Measurements from ENCODE around the gene OLFM2. TPM values are rescaled to one million over a fixed set of nuclear protein-coding genes. Genes with fewer than 3 reads are reported as not detected.

OLFM2 gene
- total and polyA plus RNA-seq, 9 of the 15 experiments (the other 6 are each of a cell fraction or from before 2014, with no cell fraction given), result 0.10 to 0.33 (median 0.23) TPM; not detected in 4

DNA sequence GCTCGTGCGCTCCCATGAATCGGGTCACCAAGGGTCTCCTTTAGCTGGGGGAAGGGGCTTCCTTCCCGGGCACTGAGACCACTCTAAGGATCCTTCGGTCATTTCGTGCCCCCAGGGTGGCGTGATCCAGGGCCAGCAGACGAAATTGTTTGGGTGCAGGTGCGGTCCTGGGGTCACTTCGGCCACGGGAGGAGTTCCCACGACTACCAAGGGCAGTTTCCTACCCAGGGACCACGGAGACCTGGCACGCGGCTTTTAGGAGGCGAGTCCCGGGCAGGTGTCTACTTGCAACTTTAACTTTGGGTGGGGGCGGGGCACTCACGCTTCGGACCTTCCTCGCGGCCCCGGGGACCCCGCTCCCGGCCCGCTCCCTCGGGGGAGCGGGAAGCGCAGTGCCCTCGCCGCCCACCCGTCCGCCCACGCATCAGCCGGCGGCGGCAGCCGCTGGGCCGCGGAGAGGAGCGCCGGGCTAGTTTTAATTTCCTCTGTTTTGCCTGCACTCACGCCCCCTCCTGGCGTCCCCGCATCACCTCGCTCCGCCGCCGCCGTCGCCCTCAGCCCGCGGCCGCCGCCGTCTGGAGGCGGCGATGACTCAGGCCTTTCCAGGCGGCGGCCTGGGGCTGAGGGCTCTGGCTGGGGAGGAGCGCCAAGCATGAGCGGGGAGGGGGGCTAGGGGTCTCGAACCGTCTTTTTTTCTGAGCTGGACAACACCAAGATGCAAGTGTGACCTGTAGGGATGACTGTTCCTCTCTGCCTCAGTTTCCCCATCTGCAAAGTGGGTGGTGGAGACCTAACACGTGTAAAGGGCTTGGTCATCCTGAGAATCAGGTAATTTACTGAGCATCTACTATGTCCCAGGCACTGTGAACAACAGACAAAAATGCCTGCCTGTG, 21.8 kb downstream of the OLFM2 start (continued):
- TF ChIP-seq SAP30 (IDR thresholded peaks at IDR 0.05; ENCODE audit: borderline replicate concordance, insufficient read depth, low read depth, low read length, poor library complexity, severe bottlenecking) (peak; percentile 54), KLF13 (tag; IDR thresholded peaks at IDR 0.05; ENCODE audit: borderline replicate concordance, low read depth) (no peak), RAD21 (CRISPR knock-in tag; conservative IDR thresholded peaks at IDR 0.05 in 1 of 2, IDR thresholded peaks at IDR 0.05 in 1 of 2) (peak; percentile 79 to 82)
- TF ChIP-seq, protein P1, sequence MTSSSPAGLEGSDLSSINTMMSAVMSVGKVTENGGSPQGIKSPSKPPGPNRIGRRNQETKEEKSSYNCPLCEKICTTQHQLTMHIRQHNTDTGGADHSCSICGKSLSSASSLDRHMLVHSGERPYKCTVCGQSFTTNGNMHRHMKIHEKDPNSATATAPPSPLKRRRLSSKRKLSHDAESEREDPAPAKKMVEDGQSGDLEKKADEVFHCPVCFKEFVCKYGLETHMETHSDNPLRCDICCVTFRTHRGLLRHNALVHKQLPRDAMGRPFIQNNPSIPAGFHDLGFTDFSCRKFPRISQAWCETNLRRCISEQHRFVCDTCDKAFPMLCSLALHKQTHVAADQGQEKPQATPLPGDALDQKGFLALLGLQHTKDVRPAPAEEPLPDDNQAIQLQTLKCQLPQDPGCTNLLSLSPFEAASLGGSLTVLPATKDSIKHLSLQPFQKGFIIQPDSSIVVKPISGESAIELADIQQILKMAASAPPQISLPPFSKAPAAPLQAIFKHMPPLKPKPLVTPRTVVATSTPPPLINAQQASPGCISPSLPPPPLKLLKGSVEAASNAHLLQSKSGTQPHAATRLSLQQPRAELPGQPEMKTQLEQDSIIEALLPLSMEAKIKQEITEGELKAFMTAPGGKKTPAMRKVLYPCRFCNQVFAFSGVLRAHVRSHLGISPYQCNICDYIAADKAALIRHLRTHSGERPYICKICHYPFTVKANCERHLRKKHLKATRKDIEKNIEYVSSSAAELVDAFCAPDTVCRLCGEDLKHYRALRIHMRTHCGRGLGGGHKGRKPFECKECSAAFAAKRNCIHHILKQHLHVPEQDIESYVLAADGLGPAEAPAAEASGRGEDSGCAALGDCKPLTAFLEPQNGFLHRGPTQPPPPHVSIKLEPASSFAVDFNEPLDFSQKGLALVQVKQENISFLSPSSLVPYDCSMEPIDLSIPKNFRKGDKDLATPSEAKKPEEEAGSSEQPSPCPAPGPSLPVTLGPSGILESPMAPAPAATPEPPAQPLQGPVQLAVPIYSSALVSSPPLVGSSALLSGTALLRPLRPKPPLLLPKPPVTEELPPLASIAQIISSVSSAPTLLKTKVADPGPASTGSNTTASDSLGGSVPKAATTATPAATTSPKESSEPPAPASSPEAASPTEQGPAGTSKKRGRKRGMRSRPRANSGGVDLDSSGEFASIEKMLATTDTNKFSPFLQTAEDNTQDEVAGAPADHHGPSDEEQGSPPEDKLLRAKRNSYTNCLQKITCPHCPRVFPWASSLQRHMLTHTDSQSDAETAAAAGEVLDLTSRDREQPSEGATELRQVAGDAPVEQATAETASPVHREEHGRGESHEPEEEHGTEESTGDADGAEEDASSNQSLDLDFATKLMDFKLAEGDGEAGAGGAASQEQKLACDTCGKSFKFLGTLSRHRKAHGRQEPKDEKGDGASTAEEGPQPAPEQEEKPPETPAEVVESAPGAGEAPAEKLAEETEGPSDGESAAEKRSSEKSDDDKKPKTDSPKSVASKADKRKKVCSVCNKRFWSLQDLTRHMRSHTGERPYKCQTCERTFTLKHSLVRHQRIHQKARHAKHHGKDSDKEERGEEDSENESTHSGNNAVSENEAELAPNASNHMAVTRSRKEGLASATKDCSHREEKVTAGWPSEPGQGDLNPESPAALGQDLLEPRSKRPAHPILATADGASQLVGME (CRISPR knock-in tag; IDR thresholded peaks at IDR 0.05), result no peak
- TF ChIP-seq, protein P2, sequence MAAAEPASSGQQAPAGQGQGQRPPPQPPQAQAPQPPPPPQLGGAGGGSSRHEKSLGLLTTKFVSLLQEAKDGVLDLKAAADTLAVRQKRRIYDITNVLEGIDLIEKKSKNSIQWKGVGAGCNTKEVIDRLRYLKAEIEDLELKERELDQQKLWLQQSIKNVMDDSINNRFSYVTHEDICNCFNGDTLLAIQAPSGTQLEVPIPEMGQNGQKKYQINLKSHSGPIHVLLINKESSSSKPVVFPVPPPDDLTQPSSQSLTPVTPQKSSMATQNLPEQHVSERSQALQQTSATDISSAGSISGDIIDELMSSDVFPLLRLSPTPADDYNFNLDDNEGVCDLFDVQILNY (CRISPR knock-in tag; IDR thresholded peaks at IDR 0.05), result no peak
- TF ChIP-seq, protein P3, sequence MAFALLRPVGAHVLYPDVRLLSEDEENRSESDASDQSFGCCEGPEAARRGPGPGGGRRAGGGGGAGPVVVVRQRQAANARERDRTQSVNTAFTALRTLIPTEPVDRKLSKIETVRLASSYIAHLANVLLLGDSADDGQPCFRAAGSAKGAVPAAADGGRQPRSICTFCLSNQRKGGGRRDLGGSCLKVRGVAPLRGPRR (CRISPR knock-in tag; IDR thresholded peaks at IDR 0.05), result no peak
- TF ChIP-seq, protein P4, sequence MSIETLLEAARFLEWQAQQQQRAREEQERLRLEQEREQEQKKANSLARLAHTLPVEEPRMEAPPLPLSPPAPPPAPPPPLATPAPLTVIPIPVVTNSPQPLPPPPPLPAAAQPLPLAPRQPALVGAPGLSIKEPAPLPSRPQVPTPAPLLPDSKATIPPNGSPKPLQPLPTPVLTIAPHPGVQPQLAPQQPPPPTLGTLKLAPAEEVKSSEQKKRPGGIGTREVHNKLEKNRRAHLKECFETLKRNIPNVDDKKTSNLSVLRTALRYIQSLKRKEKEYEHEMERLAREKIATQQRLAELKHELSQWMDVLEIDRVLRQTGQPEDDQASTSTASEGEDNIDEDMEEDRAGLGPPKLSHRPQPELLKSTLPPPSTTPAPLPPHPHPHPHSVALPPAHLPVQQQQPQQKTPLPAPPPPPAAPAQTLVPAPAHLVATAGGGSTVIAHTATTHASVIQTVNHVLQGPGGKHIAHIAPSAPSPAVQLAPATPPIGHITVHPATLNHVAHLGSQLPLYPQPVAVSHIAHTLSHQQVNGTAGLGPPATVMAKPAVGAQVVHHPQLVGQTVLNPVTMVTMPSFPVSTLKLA (conservative IDR thresholded peaks at IDR 0.05), result peak; percentile 25 to 66; a peak in 2 of 4 replicates
- TF ChIP-seq, protein P5, sequence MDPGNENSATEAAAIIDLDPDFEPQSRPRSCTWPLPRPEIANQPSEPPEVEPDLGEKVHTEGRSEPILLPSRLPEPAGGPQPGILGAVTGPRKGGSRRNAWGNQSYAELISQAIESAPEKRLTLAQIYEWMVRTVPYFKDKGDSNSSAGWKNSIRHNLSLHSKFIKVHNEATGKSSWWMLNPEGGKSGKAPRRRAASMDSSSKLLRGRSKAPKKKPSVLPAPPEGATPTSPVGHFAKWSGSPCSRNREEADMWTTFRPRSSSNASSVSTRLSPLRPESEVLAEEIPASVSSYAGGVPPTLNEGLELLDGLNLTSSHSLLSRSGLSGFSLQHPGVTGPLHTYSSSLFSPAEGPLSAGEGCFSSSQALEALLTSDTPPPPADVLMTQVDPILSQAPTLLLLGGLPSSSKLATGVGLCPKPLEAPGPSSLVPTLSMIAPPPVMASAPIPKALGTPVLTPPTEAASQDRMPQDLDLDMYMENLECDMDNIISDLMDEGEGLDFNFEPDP (CRISPR knock-in tag; IDR thresholded peaks at IDR 0.05), result no peak
- TF ChIP-seq, protein P6, sequence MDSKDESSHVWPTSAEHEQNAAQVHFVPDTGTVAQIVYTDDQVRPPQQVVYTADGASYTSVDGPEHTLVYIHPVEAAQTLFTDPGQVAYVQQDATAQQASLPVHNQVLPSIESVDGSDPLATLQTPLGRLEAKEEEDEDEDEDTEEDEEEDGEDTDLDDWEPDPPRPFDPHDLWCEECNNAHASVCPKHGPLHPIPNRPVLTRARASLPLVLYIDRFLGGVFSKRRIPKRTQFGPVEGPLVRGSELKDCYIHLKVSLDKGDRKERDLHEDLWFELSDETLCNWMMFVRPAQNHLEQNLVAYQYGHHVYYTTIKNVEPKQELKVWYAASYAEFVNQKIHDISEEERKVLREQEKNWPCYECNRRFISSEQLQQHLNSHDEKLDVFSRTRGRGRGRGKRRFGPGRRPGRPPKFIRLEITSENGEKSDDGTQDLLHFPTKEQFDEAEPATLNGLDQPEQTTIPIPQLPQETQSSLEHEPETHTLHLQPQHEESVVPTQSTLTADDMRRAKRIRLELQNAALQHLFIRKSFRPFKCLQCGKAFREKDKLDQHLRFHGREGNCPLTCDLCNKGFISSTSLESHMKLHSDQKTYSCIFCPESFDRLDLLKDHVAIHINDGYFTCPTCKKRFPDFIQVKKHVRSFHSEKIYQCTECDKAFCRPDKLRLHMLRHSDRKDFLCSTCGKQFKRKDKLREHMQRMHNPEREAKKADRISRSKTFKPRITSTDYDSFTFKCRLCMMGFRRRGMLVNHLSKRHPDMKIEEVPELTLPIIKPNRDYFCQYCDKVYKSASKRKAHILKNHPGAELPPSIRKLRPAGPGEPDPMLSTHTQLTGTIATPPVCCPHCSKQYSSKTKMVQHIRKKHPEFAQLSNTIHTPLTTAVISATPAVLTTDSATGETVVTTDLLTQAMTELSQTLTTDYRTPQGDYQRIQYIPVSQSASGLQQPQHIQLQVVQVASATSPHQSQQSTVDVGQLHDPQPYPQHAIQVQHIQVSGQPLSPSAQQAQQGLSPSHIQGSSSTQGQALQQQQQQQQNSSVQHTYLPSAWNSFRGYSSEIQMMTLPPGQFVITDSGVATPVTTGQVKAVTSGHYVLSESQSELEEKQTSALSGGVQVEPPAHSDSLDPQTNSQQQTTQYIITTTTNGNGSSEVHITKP (IDR thresholded peaks at IDR 0.05; ENCODE audit: partially characterized antibody), result no peak
